OCI-LY1 (cell line): ENCODE measurements around the gene CFAP97D1.

Experiments
- EZH2 ChIP-seq: fragments of 200-600 bp; sonication (generic), shearing (Covaris generic); IDR thresholded peaks from 2 replicates; pipeline ENCODE4 v1.8.0; 2017; ENCODE audit warnings: borderline replicate concordance, mixed run types, mild to moderate bottlenecking, antibody characterized with exemption, low read length, moderate library complexity, mixed read lengths
- TF ChIP-seq, protein P1 (sequence below): fragments of 200-600 bp; sonication (generic), shearing (Covaris generic); IDR thresholded peaks from 2 replicates; pipeline ENCODE4 v1.5.1; 2017; ENCODE audit warnings: mild to moderate bottlenecking, antibody characterized with exemption, low read length, moderate library complexity, mixed read lengths

- TF ChIP-seq, protein P1, sequence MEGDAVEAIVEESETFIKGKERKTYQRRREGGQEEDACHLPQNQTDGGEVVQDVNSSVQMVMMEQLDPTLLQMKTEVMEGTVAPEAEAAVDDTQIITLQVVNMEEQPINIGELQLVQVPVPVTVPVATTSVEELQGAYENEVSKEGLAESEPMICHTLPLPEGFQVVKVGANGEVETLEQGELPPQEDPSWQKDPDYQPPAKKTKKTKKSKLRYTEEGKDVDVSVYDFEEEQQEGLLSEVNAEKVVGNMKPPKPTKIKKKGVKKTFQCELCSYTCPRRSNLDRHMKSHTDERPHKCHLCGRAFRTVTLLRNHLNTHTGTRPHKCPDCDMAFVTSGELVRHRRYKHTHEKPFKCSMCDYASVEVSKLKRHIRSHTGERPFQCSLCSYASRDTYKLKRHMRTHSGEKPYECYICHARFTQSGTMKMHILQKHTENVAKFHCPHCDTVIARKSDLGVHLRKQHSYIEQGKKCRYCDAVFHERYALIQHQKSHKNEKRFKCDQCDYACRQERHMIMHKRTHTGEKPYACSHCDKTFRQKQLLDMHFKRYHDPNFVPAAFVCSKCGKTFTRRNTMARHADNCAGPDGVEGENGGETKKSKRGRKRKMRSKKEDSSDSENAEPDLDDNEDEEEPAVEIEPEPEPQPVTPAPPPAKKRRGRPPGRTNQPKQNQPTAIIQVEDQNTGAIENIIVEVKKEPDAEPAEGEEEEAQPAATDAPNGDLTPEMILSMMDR = no peak
- TF ChIP-seq EZH2 = no peak
These were observed 39.7 kb upstream of the CFAP97D1 start for GRCh38 chr17:43740541-43740940.
